ENCODE results near the gene SLC34A3. TPM values are rescaled to one million over a fixed set of nuclear protein-coding genes. Genes with fewer than 3 reads are reported as not detected.
A peak's percentile ranks its signal among the peaks of the same experiment; 100 is the strongest.

SLC34A3 gene
- total RNA-seq, 4 donors from 2014 or later: 0.33 TPM; not detected in 3

DNA sequence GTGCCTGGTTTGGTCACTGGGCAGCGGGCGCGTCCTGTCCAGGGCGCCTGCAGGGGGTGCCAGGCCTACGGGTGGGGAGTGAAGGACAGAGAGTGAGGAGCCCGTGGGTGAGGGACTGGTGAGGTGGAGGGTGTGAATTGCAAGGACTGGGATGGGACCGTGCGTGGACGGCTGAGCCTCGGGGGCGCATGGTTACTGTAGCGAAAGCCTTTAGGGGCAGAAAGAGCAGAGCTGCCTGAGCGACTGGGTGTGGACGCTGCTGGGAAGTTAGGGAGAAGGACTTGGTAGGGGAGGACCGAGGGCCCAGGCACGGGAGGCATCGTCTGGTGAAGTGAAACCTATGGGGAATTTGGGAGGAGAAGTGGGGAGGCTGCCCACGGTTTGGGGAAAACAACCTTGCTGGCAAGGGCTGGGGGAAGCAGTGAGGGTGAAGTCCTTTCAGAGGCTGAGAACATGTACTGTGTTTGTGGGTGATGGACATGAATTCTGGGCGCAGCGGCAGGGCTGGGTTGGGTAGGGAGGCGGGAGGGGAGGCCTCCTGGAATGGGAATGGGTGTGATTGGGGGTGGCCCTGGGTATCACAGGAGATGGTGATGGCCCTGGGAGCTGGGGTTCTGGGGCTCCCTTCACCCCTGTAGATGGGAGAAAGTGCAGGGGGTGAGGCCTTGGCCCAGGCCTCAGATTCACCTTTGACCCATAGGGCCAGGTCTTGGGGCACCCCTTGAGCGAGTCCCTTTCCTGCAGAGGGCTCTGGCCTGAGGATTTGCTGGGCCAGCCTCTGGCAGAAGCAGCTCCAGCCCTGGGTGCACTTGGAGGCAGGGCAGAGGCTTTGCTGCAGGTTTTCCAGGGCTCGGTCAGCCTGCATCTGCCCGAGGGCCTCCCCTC, 45.1 kb downstream of the SLC34A3 start:
- Histone ChIP-seq H3K4me1 (peaks cover 32 to 39% of the 10 kb centered on the region in 2 donors), H3K27ac (peak overlapping the region in 2 of 3 donors; percentile 82 to 86), H3K36me3 (peaks cover 11 to 15% of the 10 kb centered on the region in 2 donors), H3K9me3 (no peaks in the 10 kb centered on the region), H3K27me3 (no peaks in the 10 kb centered on the region), H3K4me3 (replicated peaks in 1 of 3) (no peak overlapping the region)
- peak in 1 of 2 donors; percentile 38 for DNase-seq
- no peak for TF ChIP-seq POLR2A (IDR thresholded peaks at IDR 0.05)
- TF ChIP-seq, protein P1, sequence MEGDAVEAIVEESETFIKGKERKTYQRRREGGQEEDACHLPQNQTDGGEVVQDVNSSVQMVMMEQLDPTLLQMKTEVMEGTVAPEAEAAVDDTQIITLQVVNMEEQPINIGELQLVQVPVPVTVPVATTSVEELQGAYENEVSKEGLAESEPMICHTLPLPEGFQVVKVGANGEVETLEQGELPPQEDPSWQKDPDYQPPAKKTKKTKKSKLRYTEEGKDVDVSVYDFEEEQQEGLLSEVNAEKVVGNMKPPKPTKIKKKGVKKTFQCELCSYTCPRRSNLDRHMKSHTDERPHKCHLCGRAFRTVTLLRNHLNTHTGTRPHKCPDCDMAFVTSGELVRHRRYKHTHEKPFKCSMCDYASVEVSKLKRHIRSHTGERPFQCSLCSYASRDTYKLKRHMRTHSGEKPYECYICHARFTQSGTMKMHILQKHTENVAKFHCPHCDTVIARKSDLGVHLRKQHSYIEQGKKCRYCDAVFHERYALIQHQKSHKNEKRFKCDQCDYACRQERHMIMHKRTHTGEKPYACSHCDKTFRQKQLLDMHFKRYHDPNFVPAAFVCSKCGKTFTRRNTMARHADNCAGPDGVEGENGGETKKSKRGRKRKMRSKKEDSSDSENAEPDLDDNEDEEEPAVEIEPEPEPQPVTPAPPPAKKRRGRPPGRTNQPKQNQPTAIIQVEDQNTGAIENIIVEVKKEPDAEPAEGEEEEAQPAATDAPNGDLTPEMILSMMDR (IDR thresholded peaks at IDR 0.05): no peak
- WGBS, 2 donors: 81 to 83% methylated on average over 21 to 22 of the region's 24 CpGs
- intact Hi-C loops (cut with DNase I): no loop called here

DNA sequence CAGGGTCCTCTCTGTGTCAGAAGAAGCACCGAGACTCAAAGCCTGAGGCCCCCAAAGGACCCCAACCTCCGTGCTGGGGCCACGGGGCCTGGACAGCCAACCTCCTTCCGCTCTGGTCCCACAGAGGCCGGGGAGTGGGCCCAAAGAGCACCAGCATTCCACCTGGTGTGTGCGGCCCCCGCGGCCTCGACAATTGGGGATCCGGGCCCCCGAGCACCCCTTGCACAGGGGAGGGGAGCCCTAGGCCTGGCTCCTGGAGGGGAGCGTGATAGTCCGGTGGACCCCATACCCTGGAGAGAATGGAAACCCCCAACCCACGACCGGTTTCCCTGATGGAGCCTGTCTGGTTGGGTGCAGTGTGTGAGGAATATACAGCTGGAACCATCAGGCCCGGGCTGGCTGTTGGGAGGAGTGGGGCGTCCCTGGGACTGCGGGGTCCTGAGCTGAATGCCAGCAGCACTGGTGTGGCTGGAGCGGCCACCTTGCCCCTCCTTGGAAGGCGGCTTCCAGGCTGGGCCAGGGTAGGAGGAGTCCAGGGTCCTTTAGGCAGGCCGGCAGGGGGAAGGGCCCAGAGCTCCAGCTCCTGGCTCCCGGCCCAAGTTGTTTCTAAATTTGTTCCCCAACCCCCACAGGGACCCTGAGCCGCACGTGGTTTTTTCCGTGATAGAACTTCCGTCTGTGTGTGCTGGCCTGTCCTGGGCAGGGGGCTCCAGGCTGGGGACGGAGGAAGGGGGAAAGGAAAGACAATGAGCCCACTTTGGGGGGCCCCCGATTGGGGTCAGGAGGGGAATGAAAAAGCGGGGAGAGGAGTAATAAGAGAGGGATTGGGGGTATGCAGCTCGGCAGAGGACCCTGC, 46.0 kb downstream of the SLC34A3 start:
- Histone ChIP-seq H3K27ac (peak overlapping the region; percentile 82 to 86 (median 86)), H3K4me3 (replicated peaks in 1 of 3) (peak overlapping the region in 1 of 3 donors; percentile 40), H3K9me3 (no peaks in the 10 kb centered on the region), H3K36me3 (peaks cover 11 to 15% of the 10 kb centered on the region in 2 donors), H3K27me3 (no peaks in the 10 kb centered on the region), H3K4me1 (peaks cover 32 to 39% of the 10 kb centered on the region in 2 donors)
- 9 to 13% methylated on average over 11 to 12 of the region's 30 CpGs for WGBS, 2 donors
- no peak for TF ChIP-seq POLR2A (IDR thresholded peaks at IDR 0.05)
- TF ChIP-seq, protein P1 (IDR thresholded peaks at IDR 0.05): no peak
- peak; percentile 91 for DNase-seq
- intact Hi-C loops (cut with DNase I): no loop called here

DNA sequence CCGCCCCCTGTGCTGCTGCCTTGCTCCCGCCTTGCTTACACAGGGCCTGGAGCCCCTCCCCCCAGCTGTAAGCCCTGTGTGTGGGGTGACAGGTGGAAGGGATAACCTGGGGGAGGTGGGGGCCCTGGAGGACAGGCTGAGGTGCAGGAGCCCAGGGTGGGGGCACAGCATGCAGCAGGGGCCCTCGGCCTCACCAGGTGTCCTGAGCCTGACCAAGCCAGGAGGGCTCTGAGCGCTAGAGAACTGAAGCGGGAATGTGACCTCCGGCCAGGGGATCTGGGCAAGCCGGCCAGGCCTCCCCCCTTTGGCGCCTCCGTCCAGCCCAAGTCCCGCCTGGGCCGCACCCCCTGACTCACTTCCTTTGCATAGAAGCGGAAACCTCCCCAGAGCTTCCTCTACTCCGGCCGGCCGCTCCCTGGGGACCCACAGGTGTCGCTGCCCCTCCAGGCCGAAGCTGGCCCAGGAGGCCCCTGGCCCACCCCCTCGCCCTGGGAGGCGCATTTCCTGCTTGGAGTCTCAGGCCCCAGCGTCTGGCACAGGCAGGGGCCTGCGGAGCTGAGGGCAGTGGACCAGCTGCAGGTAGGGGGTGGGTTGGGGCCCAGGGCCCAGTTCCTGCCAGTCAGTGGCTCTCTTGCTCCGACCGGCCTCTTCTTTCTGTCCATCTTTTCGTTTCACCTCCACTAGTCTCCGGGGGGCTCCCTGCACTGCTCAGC, 46.8 kb downstream of the SLC34A3 start, which contains the start of gene TOR4A:
Gene TOR4A, plus strand, starts transcription at position 398 of the 713 bp plus-strand sequence. CDS start 964 bp downstream, outside the sequence.
- H3K4me1 ChIP-seq: peaks cover 32 to 39% of the 10 kb centered on the region in 2 donors
- intact Hi-C loops (cut with DNase I): no loop called here
- WGBS, 2 donors: 9 to 24% methylated on average over 9 of the region's 25 CpGs
- H3K27ac ChIP-seq: peak within 1 kb of the TSS; percentile 82 to 86 (median 86)
- H3K9me3 ChIP-seq: no peaks in the 10 kb centered on the region
- H3K36me3 ChIP-seq: peaks cover 7 to 9% of the 10 kb centered on the region in 2 donors
- TF ChIP-seq, protein P1 (IDR thresholded peaks at IDR 0.05): peak in 3 of 6 experiments; percentile 17 to 20 (median 19)
- TF ChIP-seq POLR2A (IDR thresholded peaks at IDR 0.05): peak in 1 of 2 donors; percentile 49
- H3K4me3 ChIP-seq (replicated peaks in 1 of 3): peak within 1 kb of the TSS in 2 of 3 donors; percentile 12 to 40
- peak; percentile 87 to 88 for DNase-seq
- H3K27me3 ChIP-seq: no peaks in the 10 kb centered on the region

DNA sequence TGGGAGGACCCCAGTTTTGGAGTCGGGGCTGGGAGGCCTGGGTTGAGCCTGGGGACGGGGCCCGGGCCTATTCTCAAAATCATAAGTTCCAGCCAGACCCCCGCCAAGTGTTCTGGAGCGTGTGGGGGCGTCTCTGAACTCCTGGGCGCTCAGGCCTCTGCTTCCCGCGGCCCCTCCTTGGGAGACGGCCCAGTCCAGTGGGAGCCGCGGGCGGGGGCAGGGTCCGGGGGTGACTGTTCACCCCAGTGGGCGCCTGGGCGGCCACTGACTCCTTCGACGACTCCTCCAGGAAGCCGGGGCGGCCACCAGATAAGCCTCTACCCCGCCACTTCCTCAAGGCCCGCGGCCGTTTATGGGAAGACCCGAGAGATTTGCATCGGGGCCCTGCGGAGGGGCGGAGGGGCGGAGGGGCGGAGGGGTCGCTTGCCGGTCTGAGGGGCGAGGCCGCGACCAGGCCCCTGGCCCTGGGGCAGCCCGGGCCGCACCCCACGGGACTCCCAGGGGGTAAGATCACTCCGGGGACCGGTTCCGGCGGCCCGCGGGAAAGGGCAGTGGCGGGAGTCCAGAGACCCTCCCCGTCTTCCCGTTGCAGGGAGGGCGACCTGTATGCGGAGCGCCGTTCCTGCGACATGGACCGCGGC, 47.5 kb downstream of the SLC34A3 start:
- Histone ChIP-seq H3K4me3 (replicated peaks in 1 of 3) (peak overlapping the region in 2 of 3 donors; percentile 12 to 40), H3K36me3 (peaks cover 2% of the 10 kb centered on the region in 2 donors), H3K9me3 (no peaks in the 10 kb centered on the region), H3K27ac (peak overlapping the region; percentile 82 to 86 (median 86)), H3K27me3 (no peaks in the 10 kb centered on the region), H3K4me1 (peaks cover 32 to 39% of the 10 kb centered on the region in 2 donors)
- no peak for DNase-seq
- 13 to 14% methylated on average over 6 to 10 of the region's 54 CpGs for WGBS, 2 donors
- intact Hi-C loops (cut with DNase I): no loop called here
- TF ChIP-seq, protein P1 (IDR thresholded peaks at IDR 0.05): no peak
- no peak for TF ChIP-seq POLR2A (IDR thresholded peaks at IDR 0.05)

Data from thyroid gland (tissue), 4 donors.